OCI-LY3 (cell line): ENCODE data around the gene UNC13A.

Experiments used
- H2AFZ ChIP-seq: fragments of 200-600, 300-600 bp; shearing (Covaris generic); 2 replicates; pipeline ENCODE4 v1.6.0; 2014; ENCODE audit warnings: antibody characterized with exemption, low read depth, low read length
- H3K27ac ChIP-seq: fragments of 200-600, 300-600 bp; sonication (generic); 2 replicates; pipeline ENCODE4 v1.5.1; 2014; ENCODE audit warnings: mild to moderate bottlenecking, low read length, moderate library complexity, mixed read lengths
- H3K27me3 ChIP-seq: fragments of 200-600, 300-600 bp; sonication (generic); 2 replicates; pipeline ENCODE4 v1.6.1; 2014; ENCODE audit warnings: low read depth, low read length, mixed read lengths
- H3K36me3 ChIP-seq: fragments of 200-600, 300-600 bp; sonication (generic); replicated peaks from 2 replicates; pipeline ENCODE3; 2014; ENCODE audit warnings: low read depth, low read length, mixed read lengths
- H3K4me1 ChIP-seq: fragments of 300-600, 200-600 bp; sonication (generic); 2 replicates; pipeline ENCODE4 v1.6.1; 2014; ENCODE audit warnings: low read length, mixed read lengths
- H3K4me2 ChIP-seq: fragments of 200-600, 300-600 bp; sonication (generic); 2 replicates; pipeline ENCODE4 v1.6.1; 2014; ENCODE audit warnings: low read length, mixed read lengths
- H3K4me3 ChIP-seq: fragments of 300-600, 200-600 bp; sonication (generic); 2 replicates; pipeline ENCODE4 v1.5.1; 2014; ENCODE audit warnings: antibody characterized with exemption, mild to moderate bottlenecking, low read length, moderate library complexity
- H3K79me2 ChIP-seq: fragments of 300-600, 200-600 bp; shearing (Covaris generic); 2 replicates; pipeline ENCODE4 v1.6.1; 2014; ENCODE audit warnings: mild to moderate bottlenecking, low read length, mixed read lengths
- H3K9ac ChIP-seq: fragments of 300-600, 200-600 bp; shearing (Covaris generic); 2 replicates; pipeline ENCODE4 v1.6.0; 2014; ENCODE audit warnings: mild to moderate bottlenecking, low read length, moderate library complexity
- H3K9me3 ChIP-seq: fragments of 200-600, 300-600 bp; shearing (Covaris generic); 2 replicates; pipeline ENCODE4 v1.6.1; 2014; ENCODE audit warnings: low read length, mixed read lengths; ENCODE audit not compliant: insufficient read depth
- H4K20me1 ChIP-seq: fragments of 200-600, 300-600 bp; sonication (generic); 2 replicates; pipeline ENCODE4 v1.6.1; 2016; ENCODE audit warnings: low read length, mixed read lengths; ENCODE audit not compliant: insufficient read depth
- CTCF ChIP-seq: fragments of 200-600, 300-600 bp; sonication (generic); IDR thresholded peaks from 2 replicates; pipeline ENCODE4 v1.5.1; 2014; ENCODE audit warnings: antibody characterized with exemption, low read length, low read depth
- EZH2phosphoT487 ChIP-seq: fragments of 200-600 bp; shearing (Covaris generic); IDR thresholded peaks from 2 replicates; pipeline ENCODE4 v1.6.1; 2018; ENCODE audit warnings: antibody characterized with exemption, mixed run types, low read depth

Gene UNC13A

GRCh38 chr19:17685451-17686022, 2.6 kb downstream of the UNC13A start:
- no peak overlapping the region for H3K9ac ChIP-seq
- no peaks in the 10 kb centered on the region for H3K79me2 ChIP-seq
- TF ChIP-seq CTCF: no peak
- no peak for TF ChIP-seq EZH2phosphoT487
- H3K36me3 ChIP-seq: no peaks in the 10 kb centered on the region
- peaks cover 35% of the 10 kb centered on the region for H3K27me3 ChIP-seq
- H3K9me3 ChIP-seq: no peaks in the 10 kb centered on the region
- H3K27ac ChIP-seq: no peak overlapping the region
- H3K4me2 ChIP-seq: no peak overlapping the region
- H3K4me3 ChIP-seq: no peak overlapping the region
- H3K4me1 ChIP-seq: peaks cover 3% of the 10 kb centered on the region; the same call in 1 of the 2 replicates
- no peak overlapping the region for H2AFZ ChIP-seq
- no peaks in the 10 kb centered on the region for H4K20me1 ChIP-seq

- H3K4me1 ChIP-seq: peaks cover 3% of the 10 kb centered on the region; the same call in 1 of the 2 replicates
- H3K27ac ChIP-seq: no peak overlapping the region
- peaks cover 39% of the 10 kb centered on the region for H3K27me3 ChIP-seq
- H3K4me2 ChIP-seq: no peak overlapping the region
- no peaks in the 10 kb centered on the region for H4K20me1 ChIP-seq
- no peaks in the 10 kb centered on the region for H3K9me3 ChIP-seq
- H3K4me3 ChIP-seq: no peak overlapping the region
- no peak for TF ChIP-seq CTCF
- TF ChIP-seq EZH2phosphoT487: no peak
- H2AFZ ChIP-seq: no peak overlapping the region
- H3K36me3 ChIP-seq: no peaks in the 10 kb centered on the region
- H3K79me2 ChIP-seq: no peaks in the 10 kb centered on the region
- H3K9ac ChIP-seq: no peak overlapping the region
Observed at GRCh38 chr19:17684256-17684655, 3.9 kb downstream of the UNC13A start.

DNA sequence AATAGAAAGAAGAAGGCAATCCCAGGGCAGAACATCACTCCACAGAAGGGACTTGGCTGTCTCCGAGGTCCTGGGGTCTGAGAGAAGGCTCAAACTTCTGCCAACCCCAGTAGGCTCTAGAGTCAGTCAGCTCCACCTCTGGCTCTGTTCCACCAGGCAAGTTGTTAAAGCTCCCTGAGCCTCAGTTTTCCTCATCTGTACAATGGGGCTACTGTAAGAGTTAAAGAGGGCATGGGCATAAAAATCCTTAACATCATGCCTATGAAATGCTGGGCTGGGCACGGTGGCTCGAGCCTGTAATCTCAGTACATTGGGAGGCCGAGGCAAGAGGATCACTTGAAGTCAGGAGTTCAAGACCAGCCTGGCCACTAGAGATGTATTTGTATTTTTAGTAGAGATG, 5.1 kb downstream of the UNC13A start:
- Histone ChIP-seq H3K9ac (no peak overlapping the region), H3K27me3 (peaks cover 41% of the 10 kb centered on the region), H4K20me1 (no peaks in the 10 kb centered on the region), H3K27ac (no peak overlapping the region), H3K36me3 (no peaks in the 10 kb centered on the region), H2AFZ (no peak overlapping the region), H3K4me3 (no peak overlapping the region), H3K4me1 (peaks cover 3% of the 10 kb centered on the region; the same call in 1 of the 2 replicates), H3K4me2 (no peak overlapping the region), H3K79me2 (no peaks in the 10 kb centered on the region), H3K9me3 (no peaks in the 10 kb centered on the region)
- TF ChIP-seq EZH2phosphoT487: no peak
- TF ChIP-seq CTCF: no peak

- no peaks in the 10 kb centered on the region for H3K79me2 ChIP-seq
- peaks cover 47% of the 10 kb centered on the region for H3K27me3 ChIP-seq
- H4K20me1 ChIP-seq: no peaks in the 10 kb centered on the region
- H3K9ac ChIP-seq: no peak overlapping the region
- H3K27ac ChIP-seq: no peak overlapping the region
- no peaks in the 10 kb centered on the region for H3K36me3 ChIP-seq
- H3K4me3 ChIP-seq: no peak overlapping the region
- TF ChIP-seq CTCF: no peak
- no peak for TF ChIP-seq EZH2phosphoT487
- peaks cover 3% of the 10 kb centered on the region; the same call in 1 of the 2 replicates for H3K4me1 ChIP-seq
- no peak overlapping the region for H3K4me2 ChIP-seq
- no peaks in the 10 kb centered on the region for H3K9me3 ChIP-seq
- H2AFZ ChIP-seq: no peak overlapping the region
Observed at GRCh38 chr19:17682273-17682672, 5.9 kb downstream of the UNC13A start.
